GM18519 (cell line): Measurements from ENCODE around the gene SCGB1D1.

Experiments
- ATAC-seq: cut with Tn5 transposase; IDR thresholded peaks from one replicate; pipeline ENCODE4 v1.9.1; 2021; ENCODE audit warnings: mild to moderate bottlenecking, moderate library complexity; ENCODE audit not compliant: unreplicated experiment, low FRiP score

The SCGB1D1 gene

DNA sequence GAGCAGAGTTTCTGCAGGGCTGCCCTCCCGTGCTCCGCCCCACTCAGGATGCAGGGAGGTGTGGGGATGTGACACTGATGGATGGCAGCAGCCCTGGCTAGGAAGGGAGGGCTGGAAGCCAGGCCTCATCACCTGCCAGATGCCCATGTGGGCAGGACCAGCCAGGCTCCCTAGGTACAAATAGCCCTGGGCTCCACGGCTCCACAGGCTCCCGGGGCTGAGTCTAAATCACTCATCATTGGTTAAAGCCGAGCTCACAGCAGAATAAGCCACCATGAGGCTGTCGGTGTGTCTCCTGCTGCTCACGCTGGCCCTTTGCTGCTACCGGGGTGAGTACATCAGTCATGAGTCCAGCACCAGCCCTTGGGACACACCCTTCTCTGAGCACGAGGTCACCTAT lies at the start of gene SCGB1D1:
Gene SCGB1D1 (plus strand): TSS at position 206 of the 400 bp plus-strand sequence. CDS start 69 bp downstream, at position 275.
- no peak for ATAC-seq

DNA sequence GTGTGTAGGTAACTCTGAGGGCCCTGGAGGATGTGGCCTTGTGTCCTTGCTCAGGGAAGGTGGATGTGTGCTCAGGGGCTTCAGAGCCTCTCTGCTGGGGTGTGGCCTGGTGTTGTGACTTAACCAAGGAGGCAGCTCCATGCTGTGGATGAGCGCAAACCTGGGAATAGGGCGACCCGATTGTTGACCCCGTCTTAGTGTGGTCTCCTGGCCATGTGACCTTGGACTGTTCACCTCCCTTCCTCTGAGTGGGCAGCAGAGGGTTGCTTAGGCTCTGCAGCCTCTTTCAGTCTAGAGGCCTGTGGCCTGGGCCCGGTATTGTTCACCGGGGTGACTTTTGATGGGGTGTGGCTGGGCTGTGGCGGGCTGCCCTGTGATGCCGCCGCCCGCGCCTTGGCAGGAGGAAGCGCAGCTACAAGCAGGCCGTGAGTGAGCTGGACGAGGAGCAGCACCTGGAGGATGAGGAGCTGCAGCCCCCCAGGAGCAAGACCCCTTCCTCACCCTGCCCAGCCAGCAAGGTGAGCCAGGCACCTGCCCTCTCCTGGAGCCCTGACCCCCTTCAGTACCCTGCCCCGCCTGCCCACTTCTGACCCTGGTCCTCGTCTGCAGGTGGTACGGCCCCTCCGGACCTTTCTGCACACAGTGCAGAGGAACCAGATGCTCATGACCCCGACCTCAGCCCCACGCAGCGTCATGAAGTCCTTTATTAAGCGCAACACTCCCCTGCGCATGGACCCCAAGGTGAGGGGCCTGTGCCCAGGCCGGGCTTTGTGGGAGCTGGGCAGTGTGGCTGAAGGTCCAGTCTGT lies 49.5 kb upstream of the SCGB1D1 start:
- ATAC-seq = no peak

DNA sequence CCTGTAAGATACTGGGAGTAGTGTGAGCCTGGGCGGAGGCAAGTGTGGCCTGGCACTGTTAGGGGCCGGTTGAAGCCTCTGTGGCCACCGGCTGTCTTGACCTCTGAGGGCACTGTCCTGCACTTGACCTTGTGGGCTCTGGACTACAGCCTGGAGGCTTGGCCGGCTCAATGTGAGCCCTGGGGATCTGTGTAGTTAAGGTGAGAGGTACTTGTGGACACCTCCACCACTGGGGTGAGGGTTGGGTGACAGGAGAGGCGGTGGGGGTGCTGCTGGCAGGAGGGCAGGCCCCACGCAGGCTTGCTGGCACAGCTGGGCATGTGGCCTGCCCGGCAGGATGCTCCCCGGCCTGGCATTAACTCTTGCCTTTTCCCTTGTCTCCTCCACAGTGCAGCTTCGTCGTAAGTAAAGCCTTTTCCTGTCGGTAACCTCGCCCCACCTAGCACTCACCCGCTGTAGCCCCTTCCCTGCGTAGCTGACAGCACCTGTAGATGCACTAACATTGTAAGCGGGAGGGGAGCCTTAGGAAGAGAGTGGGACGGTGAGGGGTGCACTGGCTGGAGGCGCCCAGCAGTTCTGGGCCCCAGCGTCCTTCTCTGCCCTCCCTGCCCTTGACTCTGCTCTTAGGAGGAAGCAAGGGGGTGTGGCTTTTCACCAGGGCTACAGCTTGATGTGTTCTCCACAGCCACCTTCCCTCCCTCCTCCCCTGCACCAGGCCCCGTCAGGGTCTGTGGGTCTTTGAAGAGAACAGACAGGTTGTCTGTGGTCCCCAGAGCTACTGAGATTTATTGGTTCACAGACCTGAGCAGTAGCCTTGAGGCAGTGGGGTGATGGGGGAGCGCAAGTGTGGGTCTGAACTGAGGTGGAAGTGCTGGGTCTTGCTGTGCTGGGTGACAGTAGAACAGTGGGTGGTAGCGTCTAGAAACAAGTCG lies 48.6 kb upstream of the SCGB1D1 start:
- no peak for ATAC-seq

GRCh38 chr11:62142043-62142375 lies 48.0 kb upstream of the SCGB1D1 start:
- ATAC-seq = no peak

- ATAC-seq = no peak
Measured at GRCh38 chr11:62142921-62143320, 47.1 kb upstream of the SCGB1D1 start.

GRCh38 chr11:62143727-62144126 lies 46.3 kb upstream of the SCGB1D1 start:
- ATAC-seq = no peak

GRCh38 chr11:62144641-62145255 lies 45.3 kb upstream of the SCGB1D1 start:
- no peak for ATAC-seq

- no peak for ATAC-seq
Measured at GRCh38 chr11:62145261-62145871, 44.6 kb upstream of the SCGB1D1 start.

DNA sequence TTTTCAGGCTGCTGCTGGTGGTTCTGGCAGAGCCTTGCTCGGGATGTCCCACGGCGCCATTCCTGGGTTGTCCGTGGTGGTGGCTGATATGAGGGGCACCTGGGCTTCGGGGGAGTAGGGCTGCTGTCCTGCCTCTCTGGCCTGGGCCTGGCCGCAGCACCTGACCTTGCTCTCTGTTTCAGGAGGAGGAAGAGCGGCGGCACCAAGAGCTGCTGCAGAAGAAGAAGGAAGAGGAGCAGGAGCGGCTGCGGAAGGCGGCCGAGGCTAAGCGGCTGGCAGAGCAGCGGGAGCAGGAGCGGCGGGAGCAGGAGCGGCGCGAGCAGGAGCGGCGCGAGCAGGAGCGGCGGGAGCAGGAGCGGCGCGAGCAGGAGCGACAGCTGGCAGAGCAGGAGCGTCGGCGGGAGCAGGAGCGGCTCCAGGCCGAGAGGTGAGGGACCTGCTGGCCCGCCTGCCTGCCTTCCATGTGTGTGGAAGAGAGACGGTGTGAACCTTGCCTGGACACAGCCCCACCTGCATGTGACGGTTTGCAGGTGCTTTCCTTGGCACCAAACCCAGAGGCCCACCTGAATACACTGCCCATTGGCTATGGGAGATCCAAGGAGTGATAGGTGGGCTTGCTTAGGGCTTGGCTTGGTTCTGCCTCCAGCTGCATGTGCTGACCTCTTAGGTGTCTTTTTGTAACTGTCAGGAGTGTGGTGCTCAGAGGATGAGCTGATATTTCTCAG lies 43.4 kb upstream of the SCGB1D1 start:
- no peak for ATAC-seq

GRCh38 chr11:62147545-62147944 lies 42.5 kb upstream of the SCGB1D1 start:
- no peak for ATAC-seq

DNA sequence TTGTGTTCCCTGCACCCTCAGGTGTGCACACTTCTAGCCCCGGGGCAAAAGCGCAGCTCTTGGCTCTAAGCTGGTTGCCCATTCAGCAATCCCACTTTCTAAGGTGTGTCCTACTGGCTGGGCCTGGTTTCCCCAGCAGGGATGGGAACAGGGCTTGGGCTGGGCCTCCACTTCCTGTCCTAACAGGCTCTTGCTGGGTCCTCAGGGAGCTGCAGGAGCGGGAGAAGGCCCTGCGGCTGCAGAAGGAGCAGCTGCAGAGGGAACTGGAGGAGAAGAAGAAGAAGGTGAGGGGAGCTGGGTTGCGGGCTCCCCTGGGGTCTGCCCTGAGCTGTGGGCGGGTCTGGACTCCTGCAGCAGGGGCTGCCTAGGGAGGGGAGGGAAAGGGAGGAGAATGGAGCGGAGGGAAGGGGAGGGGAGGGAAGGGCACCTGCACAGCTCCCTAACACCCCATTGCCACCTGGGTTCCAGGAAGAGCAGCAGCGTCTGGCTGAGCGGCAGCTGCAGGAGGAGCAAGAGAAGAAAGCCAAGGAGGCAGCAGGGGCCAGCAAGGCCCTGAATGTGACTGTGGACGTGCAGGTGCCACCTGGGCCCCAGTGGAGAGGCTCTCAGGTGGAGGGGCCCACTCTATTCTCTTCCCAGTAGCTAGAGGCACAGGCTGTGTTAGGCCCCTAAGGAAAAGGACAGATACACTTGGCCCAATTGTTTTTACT lies 41.6 kb upstream of the SCGB1D1 start:
- no peak for ATAC-seq

DNA sequence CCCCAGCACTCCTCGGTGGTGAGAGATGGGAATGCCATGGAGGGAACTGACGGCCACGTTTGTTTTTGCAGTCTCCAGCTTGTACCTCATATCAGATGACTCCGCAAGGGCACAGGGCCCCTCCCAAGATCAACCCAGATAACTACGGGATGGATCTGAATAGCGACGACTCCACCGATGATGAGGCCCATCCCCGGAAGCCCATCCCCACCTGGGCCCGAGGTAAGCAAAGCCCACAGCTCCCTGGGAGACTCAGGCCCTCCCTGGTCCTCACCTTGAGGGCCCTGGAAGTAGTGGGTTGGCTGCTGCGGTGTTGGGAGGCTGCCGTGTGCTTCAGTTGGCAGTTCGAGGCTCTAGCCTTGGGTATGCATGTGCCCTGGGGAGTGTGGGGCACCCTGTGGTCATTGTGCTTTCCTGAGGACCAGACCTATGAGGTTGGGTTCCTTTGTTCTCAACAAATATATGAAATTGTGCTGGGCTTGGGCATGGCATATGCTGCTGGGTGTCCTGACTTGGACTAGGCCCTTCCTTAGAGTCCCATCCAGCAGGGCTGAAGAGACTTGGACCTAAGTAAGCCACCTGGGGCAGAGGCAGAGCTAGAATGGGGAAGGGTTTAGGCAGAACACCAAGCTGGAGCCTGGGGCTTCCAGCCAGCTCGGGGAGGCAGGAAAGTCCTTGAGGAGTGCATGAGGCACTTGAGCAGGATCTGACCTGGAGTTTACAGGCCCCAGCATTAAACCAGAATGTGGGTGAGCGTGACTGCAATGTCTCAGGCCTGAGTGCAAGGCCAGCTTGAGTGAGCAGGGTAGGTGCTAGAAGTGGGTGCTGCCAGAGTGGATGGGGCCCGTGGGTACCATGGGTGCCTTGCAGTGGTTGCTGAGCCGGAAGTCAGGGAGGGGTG lies 39.8 kb upstream of the SCGB1D1 start:
- no peak for ATAC-seq

- ATAC-seq = no peak
Measured at GRCh38 chr11:62150887-62151736, 38.9 kb upstream of the SCGB1D1 start.

GRCh38 chr11:62151737-62152102 lies 38.3 kb upstream of the SCGB1D1 start:
- ATAC-seq = no peak

DNA sequence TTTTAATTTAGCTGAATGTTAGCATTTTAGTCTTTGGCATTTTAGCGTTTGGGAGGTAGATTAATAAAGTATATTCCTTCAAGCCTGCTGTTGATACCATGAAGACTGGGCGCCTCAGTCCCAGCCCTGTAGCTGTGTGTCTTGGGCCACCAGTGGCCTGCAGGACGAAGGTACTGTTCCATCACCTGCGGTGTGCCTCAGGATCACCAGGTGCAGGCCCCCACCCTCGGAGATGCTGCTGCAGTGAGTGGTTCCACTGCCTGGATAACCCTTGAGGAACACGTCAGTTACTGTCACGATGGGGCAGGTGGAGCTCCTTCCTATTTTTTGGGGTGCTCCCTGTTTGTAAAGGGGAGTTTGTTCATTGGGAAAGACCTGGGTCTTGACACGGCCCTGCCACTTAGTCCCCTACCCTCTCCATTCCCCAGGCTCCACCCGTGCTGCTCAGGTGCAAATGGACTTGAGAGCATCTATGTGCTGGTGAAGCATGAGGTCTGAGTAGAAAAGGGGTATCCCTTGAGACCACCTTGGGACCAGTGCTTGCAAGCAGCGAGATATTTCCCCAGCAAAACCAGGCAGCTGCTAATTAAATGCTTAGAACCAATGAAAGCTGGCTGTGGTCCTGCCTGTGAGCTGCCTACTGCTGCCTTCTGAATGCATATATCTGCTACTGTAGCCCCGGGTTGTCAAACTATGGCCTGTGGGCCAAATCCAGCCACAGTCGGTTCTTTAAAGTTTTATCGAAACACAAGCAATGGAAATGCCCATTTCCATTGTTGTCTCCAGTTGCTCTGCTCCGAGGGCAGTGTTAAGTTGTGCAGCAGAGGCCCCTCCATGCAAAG lies 37.5 kb upstream of the SCGB1D1 start:
- no peak for ATAC-seq

- no peak for ATAC-seq
Measured at GRCh38 chr11:62153087-62153395, 37.0 kb upstream of the SCGB1D1 start.

DNA sequence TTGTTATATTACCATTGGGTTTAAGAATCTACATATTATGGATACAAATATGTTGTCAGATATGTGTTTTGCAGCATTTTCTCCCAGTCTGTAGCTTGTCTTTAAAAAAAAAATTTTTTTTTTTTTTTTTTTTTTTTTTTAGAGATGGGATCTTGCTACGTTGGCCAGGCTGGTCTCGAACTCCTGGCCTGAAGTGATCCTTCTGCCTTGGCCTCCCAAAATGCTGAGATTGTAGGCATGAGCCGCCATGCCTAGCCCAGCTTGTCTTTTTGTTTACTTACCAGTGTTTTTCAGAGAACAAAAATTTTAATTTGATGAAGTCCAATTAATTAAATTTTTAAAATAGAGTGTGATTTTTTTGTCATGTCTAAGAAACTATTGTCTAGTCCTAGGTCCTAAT lies 36.4 kb upstream of the SCGB1D1 start:
- no peak for ATAC-seq
